ENCODE results near the gene SCARF2.

- TF ChIP-seq POLR2AphosphoS5 (IDR thresholded peaks at IDR 0.05) (no peak), POLR2A (IDR thresholded peaks at IDR 0.05) (no peak)
These were observed 10.3 kb downstream of the SCARF2 start for GRCh38 chr22:20427104-20427944.

Data from spleen (tissue), 3 donors.